Stimulated activated CD4-positive, alpha-beta T cell treated with anti-CD3 and anti-CD28 coated beads, Interleukin-15, amount 100 ng/mL, for 48 hours (primary cell): ENCODE data around the gene TSPYL1.
"Not testable (repeated sequence)": the region's sequence is repeated elsewhere in the genome, so short reads cannot be mapped to it uniquely, and the experiment has no call there.

ENCODE experiments used
- DNase-seq, 2 donors: peaks; one replicate each; pipeline ENCODE4 v3.0.0-alpha.2; 2020; ENCODE audit warnings: low read depth in 2 of 2

The TSPYL1 gene

DNA sequence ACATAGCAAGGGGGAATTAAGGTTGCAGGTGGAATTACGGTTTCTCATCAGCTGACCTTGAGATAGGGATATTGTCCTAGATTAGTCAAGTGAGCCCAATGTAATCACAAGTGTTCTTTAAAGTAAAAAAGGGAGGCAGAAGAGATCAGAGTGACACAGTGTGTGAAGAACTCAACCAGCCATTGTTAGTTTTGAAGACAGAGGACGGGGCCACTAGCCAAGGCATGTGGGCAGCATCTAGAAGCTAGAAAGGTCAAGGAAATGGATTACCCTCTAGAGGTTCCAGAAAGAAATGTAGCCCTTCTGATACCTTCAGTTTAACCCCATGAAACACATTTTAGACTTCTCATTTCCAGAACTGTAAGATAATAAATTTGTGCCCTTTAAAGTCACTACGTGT lies 18.5 kb upstream of the TSPYL1 start:
- DNase-seq: no peak

DNA sequence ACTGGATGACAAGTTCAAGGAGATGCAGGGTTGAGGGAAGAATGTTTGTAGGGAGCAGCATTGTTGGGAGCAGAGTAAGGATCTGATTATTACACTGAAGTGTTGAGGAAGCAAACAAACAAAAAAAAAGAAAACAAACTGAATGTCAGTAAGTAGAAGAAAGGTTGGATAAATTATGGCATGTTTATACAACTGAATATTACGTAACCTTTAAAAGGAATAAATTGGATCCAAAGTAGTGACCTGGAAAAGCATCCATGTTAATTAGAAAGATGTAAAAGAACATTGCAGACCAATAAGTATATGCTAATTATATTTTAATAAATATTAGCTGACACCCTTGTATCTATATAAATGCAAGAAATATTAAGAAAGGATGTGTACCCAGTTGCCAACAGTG lies 12.8 kb upstream of the TSPYL1 start:
- DNase-seq: no peak

DNA sequence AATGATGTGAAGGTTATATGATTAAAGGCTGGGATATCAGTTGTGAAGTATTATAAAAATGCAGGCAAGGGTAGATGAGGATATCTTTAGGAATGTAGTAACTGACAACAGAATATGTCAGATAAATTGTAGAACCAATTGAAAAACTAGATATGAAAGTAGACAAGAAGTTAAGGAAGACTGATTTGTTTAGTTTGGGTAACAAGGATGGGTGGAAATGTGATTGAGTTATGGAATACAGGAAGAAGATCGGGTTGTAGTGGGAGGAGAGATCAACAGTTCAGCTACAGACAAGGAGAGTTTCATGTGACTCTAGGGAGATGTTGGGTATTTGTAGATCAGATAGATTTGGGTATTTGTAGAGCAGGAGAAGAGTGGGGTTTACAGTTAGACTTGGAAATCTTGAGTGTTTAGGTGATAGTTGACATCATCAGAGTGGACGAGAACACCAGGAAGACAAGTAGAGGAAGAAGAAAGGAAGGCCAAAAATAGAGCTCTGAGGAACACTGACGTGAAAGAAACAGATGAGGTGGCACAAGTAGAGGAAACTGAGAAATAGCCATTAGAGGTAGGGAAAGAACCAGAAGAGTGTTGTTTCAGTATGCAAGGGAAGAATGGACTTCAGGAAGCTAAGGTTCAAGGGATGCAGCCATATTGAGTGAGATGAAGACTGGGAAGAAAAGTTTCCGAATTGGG lies 12.1 kb upstream of the TSPYL1 start:
- DNase-seq: no peak

DNA sequence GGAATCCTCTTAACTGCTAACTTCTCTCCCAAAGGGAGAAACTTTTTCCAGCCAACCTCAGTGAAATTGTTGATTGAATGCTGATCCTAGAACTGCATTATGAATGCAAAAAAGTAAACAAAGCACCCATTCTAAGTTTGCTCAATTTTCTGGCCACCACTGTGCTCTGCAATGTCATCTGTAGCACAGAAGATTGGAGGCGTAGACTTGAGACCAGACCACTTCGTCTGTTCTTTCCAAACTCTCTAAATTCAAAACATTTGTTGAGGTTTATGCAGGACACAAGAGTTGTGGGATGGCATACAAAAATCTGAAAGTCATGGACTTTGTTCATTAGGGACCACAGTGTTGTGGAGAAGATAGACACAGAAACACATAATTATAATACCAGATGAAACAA lies 11.1 kb upstream of the TSPYL1 start:
- DNase-seq: no peak

DNA sequence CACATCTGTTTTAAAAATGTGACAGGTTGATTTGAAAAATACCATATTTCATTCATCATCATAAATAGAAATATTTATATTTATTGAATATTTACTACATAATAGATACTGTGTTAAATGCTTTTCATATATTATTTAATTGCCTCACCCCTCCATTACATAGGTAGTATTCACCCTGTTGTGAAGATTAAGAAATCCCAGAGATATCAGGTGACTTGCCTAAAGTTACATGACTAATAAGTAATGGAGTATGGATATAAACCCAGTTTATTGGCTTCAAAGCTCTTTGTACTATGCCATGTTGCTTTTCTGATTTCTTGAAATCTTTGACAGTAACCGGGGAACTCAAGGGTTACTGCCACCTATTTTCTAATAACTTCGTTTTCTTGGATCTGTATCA lies 10.1 kb upstream of the TSPYL1 start:
- no peak for DNase-seq

DNA sequence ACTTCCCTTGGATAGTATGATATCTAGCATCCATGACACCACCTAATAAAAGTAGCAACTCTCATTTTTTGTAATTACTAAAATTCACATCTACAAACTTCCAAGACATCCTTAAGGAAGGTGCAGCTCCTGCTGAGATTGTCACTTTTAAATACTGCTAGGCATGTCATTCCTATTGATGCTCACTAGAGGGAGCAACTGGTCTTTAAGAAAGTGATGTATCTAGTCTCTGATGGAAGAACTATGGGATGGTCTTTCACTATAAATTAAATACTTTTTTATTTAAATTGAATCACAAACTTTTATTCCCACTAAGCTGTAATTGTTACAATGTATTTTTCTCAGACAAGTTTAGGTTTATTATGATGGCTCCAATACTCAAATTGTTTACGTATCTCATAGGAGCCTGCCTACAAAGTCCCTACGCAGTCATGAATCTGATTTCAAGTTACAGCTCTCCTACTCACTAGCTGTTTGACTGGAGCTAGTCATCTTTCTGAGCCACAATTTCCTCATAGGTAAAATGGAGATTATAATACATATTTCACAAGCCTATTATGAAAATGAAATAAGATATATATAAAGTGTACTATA lies 8.1 kb upstream of the TSPYL1 start:
- DNase-seq: no peak

DNA sequence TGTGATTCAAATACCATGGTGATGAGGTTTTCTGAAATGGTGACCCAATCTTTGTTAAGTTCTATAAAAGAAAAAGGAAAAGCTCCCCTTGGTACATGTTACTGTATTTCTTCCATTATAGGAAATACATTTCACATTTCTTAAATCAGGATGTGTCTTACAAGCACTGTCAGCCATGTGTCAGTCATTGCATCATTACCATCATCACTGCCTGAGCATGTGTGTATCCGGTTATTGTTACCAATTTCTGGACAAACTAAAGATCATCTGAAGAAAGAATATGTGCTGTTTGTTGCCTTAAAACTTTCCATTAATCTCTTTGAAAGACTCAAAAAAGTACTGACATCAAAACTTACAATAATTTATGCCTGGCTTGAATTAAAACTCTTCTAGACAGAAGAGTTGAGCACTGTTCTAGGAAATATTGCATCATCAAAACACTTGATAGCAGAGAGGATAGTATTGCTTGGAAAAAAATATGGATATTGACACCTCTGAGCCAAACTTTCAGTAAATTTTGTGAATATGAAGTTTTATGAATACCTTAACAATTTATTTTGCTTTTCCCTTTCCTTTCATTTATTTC lies 7.1 kb upstream of the TSPYL1 start:
- no peak for DNase-seq

DNA sequence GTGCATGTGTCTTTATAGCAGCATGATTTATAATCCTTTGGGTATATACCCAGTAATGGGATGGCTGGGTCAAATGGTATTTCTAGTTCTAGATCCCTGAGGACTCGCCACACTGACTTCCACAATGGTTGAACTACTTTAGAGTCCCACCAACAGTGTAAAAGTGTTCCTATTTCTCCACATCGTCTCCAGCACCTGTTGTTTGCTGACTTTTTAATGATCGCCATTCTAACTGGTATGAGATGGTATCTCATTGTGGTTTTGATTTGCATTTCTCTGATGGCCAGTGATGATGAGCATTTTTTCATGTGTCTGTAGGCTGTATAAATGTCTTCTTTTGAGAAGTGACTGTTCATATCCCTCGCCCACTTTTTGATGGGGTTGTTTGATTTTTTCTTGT lies 5.3 kb upstream of the TSPYL1 start:
- DNase-seq: not testable (repeated sequence)

DNA sequence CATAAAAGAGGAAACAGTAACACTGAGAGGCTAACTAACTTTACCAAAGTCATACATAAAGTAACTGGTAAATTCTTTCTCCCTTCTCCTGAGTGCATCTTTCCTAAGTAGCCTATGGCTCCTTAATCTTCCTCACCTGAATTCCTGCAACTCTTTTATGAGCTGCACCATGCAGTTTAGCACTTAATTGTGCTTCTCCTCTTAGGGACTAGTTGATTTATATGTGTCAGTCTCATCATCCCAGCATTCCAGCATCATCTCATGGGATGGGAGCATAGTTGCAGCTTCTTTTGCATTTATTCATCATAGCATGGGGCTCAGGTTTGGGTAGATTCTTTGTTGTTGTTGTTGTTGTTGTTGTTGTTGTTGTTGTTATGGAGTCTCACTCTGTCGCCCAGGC lies 3.5 kb upstream of the TSPYL1 start:
- no peak for DNase-seq

DNA sequence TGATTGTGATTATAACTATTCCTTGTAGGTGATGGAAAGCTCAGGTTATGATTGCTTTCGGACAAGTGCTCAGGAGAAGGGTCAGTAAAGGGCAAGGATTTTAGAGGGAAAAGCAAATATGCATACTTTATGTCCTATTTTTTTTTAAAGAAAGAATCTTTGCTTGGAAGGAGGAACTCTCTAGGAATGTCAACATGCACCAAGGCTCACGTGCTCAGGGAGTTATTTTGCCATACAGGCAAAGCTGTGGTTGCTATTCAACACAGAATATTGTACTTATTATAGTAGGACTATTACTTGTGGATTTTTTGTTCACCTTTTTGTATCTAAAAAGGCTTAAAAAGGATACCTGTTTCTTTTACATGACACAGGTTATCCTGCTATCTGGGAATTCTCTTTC lies 3.0 kb upstream of the TSPYL1 start:
- no peak for DNase-seq

DNA sequence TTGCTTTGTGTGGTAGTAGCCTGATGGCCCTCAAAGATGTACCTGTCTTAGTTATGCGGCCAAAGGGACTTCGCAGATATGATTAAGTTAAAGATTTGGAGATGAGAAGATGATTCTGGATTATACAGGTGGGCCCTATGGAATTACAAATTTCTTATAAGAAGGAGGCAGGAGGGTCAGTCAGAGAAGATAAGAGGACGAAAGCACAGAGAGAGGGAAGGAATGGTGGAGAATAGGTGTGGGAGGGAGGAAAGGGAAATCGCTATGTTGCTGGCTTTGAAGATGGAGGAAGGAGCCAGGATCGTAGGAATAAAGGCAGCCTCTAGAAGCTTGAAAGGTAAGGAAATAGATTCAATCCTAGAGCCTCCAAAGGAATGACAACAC lies 1.2 kb upstream of the TSPYL1 start:
- DNase-seq: no peak

DNA sequence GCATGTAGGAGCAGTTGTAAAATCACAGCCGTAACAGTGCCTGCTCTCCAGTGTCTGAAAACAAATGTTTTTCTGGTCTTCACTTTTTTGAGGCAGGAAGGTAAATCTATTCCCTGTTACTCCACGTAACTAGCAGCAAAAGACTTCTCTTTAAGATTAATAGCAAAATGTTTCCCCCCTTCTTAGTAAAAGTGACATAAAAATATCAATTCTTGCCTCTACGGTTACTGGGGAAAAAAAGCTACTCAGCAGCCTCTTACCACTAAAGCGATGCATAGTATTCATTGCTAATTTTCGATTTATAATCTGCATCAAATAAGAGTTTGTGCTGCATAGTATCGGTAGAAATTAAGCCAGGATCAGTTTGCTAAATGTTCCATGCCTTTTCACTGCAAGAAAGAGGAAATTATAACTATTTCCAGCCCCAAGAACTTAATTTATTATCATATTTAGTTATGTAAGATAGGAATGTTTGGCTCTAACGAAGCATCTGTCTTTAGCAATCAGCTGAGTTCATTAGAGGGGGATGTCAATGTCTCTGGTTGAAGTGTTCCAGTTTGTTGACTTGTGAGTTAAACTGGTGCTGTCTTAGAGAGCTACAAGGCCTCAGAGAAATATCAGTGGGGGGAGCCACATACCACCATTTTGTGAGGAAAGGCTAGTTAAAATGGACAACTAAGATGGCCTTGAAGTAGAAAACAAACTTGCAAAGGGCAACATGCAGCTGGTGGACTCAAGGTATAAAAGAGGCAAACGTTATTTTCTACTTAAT lies 617 bp upstream of the TSPYL1 start:
- DNase-seq: no peak

DNA sequence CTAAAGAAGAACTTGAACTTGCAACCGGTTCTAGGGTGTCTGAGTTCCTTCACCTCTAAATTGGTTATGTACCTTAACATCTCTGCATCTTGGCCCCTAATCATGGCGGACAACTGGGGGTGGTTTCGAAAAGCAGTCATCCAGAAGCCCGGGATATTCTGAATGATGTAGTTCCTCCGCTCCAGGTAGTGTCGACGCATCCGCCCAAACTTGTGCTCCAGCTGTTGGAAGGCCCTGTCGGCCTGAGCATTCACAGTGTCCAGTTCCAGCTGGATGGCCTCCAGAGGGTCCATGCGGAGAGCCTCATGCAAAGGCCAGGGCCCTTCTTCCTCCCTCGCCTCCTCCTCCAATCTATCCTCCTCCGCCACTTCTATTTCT lies 887 bp downstream of the TSPYL1 start:
- no peak for DNase-seq

DNA sequence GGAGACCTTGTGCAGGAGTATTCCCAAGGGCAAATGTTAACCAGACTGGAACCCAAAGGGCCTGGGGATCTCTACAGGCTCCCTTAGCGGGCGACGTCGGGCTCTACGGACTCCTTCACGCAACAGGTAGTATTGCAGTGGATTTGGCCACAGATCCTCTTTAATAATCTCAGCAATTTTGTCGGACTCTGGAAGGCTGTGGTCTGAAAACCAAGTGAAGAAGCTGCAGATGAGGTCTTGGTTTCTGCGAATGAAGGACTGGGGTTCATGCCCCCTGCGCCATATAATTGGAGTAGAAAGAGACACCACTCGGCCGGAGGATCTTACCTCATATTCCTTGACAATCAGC lies 1.3 kb downstream of the TSPYL1 start:
- DNase-seq: no peak

DNA sequence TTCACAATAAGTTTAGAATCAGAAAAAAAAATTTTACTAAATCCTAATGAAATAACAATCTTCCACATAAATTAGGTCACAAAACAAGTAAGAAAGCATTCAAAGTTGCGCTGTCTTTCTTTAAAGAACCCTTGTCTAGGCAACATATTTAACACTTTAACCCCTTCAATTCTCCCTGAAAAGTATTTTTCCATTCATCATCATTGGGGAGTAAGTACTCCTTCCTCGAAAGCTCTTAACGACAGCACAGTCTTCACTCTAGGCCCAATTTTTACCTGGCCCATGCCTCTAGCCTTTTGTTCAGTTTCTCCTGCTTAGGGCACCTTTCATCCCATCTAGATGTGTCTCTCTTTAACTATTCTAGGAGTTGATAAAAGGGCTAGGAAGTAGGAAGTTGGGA lies 2.6 kb downstream of the TSPYL1 start:
- no peak for DNase-seq

DNA sequence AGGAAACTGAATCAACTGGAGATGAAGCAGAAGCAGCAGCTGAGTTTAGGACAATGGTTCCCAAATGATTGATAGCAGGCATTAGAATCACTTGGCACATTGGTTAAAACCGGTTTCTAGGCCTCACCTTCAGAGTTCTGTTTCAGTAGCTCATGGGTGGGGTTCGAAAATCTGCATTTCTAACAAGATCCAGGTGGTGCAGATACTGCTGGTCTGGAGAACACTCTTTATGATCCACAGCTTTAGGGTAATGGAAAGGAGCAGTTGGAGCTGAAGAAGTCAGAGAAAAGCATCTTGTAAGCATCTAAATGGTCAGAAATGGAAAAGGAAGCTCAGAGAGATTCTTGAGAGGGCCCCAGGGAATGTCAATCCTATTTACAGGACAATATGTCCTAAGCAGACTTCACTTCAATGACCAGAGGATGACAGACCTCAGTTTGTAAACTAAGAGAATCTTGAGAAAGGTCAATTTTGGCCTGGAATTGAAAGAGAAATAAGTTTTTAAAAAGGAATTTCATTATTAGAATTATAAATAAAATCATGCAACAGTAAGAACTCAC lies 8.5 kb downstream of the TSPYL1 start:
- no peak for DNase-seq

DNA sequence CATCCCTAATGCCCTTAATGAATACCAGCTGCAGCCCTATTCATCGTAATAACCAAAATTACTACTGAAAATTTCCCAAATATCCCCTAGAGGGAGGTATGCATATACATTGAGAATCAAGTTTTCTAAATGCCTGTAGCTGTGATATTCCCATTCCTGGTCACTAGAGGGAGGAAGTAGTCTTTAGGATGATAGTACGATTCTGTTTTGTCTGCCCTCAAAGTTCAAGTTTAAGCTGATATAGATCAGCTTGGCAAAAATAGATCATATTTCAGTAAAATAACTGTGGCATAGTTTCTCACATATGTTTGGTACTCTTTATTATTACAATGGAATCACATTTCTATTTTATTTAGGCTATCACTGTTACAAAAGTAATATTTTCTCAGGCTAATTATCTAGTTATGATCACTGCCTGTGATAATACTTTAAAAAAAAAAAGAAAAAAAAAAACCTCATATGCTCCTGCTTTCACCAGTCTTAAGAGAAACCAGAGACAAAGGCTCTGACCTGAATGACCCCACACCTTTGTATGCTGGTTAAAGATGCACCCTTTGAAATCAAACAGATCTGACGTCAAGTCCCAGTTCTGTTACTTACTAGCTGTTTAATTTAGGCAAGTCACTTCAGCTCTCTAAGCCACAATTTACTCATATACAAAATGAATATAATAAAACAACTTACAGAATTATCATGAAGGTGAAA lies 11.0 kb downstream of the TSPYL1 start:
- no peak for DNase-seq

DNA sequence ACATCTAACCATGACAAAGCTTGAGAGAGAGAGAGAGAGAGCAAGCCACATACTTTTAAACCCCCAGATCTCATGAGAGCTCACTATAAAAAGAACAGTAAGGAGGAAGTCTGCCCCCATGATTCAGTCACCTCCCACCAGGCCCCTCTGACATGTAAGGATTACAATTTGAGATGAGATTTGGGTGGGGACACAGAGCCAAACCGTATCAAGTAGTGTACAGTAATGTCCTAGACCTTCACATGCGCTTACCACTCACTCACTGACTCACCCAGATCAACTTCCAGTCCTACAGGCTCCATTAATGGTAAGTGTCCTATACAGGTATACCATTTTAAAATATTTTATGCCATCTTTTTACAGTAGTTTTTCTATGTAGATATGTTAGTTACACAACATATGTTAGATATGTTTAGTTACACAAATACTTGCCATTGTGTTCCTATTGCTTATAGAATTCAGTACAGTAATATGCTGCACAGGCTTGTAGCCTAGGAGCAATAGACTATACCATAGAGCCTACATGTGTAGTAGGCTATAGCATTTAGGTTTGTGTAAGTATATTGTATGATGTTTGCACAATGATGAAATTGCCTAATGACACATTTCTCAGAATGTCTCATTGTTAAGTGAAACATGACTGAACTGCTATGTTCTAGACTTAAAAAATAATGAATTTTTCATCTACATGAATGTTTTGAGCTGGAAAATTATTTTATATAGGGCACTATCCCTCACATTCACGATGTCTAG lies 11.7 kb downstream of the TSPYL1 start:
- no peak for DNase-seq

DNA sequence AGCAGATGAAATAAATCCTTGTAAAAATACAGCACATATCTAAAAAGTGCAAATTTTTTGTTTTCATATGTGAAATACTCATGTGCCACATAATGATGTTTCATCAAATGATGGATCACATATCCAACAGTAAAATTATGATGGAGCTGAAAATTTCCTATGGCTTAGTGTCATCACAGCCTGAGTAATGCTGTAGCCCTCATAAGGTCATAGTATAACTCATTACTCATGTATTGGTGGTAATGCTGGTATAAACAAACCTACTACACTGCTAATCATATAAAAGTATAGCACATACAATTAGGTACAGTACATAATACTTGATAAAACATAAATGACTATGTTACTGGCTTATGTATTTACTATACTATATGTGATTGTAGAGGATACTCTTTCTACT lies 12.9 kb downstream of the TSPYL1 start:
- no peak for DNase-seq

DNA sequence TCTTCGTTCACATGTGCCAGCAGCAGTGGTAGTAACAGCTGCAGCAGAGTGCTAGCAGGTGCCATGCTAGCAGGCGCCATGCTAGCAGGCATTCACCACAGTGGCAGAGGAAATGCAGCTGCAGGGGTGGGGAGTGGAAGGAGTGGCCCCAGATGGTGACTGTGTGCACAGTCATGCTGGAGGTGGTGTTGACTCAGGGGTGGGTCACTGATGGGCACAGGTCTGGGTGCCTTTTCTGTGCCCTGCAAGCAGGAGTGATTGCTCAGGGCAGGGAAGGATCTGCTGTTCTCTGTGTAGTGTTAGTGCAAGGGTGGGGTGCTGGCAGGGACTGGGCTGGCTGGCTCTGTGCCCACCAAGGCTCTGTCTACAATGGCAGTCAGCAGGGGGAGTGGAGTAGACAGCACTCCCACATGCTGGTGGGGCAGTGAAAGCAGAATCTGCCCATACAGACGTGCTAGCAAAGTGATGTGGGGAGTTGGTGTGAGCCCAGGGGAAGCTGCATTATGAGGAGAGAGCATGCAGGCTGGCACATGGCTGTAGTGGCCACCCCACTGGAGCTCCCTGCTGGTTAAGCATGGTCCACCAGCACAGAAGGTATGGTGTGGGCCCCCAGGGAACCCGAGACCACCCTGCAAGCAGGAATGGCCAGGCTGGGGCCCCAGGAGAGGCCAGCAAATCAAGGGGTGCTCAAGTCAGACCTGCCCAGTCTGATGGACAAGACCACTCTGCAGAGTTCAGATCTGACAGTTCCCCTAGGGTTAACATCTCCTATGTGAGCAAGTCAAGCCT lies 14.5 kb downstream of the TSPYL1 start:
- DNase-seq: no peak

DNA sequence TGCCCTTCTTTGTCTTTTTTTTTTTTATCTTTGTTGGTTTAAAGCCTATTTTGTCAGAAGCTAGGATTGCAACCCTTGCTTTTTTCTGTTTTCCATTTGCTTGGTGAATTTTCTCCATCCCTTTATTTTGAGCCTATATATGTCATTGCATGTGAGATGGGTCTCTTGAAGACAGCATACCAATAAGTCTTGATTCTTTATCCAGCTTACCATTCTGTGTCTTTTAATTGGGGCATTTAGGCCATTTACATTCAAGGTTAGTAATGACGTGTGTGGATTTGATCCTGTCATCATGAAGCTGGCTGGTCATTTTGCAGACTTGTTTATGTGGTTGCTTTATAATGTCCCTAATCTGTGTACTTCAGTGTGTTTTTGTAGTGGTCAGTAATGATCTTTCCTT lies 16.4 kb downstream of the TSPYL1 start:
- DNase-seq: no peak
